ENCODE measurements around the gene ANKRD44.

ANKRD44 gene

DNA sequence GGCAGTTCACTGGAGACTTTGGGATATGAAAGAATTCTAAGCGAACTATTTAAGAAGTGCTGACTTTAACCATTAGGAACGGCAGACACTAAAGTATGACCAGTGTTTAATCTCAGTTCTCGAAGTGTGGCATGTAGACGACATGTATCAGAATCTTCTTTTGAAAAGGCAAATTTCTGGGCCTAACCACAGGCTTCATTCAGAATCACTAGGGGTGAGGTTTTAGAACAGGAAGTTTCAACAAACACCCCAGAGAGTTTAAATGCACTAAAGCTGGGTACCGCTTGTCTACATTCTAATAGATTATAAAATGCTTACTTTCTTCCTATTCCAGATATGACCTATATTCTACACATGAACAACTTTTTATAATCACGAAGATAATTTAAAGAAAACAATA lies 180.3 kb downstream of the ANKRD44 start:
- Histone ChIP-seq H3K36me3 (replicated peaks) (no peaks in the 10 kb centered on the region), H3K4me3 (ENCODE audit: low read depth, low read length) (no peak overlapping the region), H3K27me3 (replicated peaks) (no peaks in the 10 kb centered on the region), H3K27ac (no peak overlapping the region)
- no peak for DNase-seq
- in situ Hi-C loops (cut with HindIII; ENCODE audit: low pct_ligation_motif_present, low sequenced_read_pairs): no loop called here
- TF ChIP-seq, protein P1, sequence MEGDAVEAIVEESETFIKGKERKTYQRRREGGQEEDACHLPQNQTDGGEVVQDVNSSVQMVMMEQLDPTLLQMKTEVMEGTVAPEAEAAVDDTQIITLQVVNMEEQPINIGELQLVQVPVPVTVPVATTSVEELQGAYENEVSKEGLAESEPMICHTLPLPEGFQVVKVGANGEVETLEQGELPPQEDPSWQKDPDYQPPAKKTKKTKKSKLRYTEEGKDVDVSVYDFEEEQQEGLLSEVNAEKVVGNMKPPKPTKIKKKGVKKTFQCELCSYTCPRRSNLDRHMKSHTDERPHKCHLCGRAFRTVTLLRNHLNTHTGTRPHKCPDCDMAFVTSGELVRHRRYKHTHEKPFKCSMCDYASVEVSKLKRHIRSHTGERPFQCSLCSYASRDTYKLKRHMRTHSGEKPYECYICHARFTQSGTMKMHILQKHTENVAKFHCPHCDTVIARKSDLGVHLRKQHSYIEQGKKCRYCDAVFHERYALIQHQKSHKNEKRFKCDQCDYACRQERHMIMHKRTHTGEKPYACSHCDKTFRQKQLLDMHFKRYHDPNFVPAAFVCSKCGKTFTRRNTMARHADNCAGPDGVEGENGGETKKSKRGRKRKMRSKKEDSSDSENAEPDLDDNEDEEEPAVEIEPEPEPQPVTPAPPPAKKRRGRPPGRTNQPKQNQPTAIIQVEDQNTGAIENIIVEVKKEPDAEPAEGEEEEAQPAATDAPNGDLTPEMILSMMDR (IDR thresholded peaks at IDR 0.05; ENCODE audit: low read depth, low read length, missing control alignments): no peak

DNA sequence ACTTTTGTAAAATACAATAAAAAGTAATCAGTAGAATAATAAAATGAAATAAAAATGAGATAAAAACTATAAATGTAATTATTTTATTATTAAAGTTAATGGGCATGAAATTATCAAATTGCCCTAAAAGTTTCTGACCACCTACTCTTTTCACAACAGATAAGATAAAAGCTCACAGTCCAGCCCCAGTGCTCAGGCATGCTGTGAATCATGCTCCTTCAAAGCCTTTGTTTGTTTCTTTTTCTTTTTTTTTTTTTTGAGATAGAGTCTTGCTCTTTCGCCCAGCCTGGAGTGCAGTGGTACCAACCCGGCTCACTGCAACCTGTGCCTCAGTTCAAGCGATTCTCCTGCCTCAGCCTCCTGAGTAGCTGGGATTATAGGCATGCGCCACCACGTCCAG lies 181.7 kb downstream of the ANKRD44 start:
- no peaks in the 10 kb centered on the region for H3K27me3 ChIP-seq (replicated peaks)
- DNase-seq: no peak
- TF ChIP-seq, protein P1 (IDR thresholded peaks at IDR 0.05; ENCODE audit: low read depth, low read length, missing control alignments): no peak
- no peak overlapping the region for H3K4me3 ChIP-seq (ENCODE audit: low read depth, low read length)
- H3K27ac ChIP-seq: no peak overlapping the region
- in situ Hi-C loops (cut with HindIII; ENCODE audit: low pct_ligation_motif_present, low sequenced_read_pairs): no loop called here
- H3K36me3 ChIP-seq (replicated peaks): no peaks in the 10 kb centered on the region

DNA sequence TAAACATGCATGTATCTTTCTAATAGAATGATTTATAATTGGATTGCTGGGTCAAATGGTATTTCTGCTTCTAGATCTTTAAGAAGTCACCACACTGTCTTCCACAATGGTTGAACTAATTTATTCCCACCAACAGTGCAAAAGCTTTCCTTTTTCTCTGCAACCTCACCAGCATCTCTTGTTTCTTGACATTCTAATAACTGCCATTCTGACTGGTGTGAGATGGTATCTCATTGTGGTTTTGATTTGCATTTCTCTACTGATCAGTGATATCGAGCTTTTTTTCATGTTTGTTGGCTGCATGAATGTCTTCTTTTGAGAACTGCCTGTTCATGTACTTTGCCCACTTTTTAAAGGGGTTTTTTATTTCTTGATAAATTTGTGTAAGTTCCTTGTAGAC lies 182.5 kb downstream of the ANKRD44 start:
- H3K36me3 ChIP-seq (replicated peaks): no peaks in the 10 kb centered on the region
- no peak for DNase-seq
- H3K27ac ChIP-seq: no peak overlapping the region
- no peaks in the 10 kb centered on the region for H3K27me3 ChIP-seq (replicated peaks)
- no peak overlapping the region for H3K4me3 ChIP-seq (ENCODE audit: low read depth, low read length)
- in situ Hi-C loops (cut with HindIII; ENCODE audit: low pct_ligation_motif_present, low sequenced_read_pairs): no loop called here
- TF ChIP-seq, protein P1 (IDR thresholded peaks at IDR 0.05; ENCODE audit: low read depth, low read length, missing control alignments): no peak

DNA sequence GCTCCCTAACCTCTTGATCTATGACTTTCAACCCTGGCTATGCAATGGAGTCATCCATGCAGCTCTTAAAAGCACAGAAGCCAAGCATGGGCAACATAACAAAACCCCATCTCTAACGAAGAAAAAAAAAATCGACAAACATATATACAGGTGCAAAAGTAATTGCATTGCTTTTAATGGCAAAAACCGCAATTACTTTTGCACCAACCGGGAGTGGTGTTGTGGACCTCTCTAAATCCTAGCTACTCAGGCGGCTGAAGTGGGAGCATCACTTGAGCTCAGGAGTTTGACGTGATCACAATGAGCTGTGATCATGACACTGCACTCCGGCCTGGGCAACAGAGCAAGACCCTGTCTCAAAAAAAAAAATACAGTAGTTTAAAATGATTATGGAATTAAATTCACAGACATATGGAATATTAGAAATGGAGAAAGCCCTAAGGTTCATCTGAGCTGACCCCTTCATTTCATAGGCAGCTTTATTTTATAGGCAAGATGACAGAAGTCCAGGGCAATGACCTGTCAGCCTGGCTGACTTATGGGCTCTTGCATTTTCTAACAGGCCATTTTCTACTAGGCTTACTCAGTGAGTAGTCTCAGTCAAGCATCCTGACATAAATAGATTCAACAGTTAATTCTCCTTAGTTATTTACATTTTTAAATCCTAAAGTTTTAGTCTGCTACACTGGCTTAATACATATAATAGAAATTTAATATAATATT lies 183.8 kb downstream of the ANKRD44 start:
- TF ChIP-seq, protein P1 (IDR thresholded peaks at IDR 0.05; ENCODE audit: low read depth, low read length, missing control alignments): no peak
- H3K27me3 ChIP-seq (replicated peaks): no peaks in the 10 kb centered on the region
- no peak overlapping the region for H3K4me3 ChIP-seq (ENCODE audit: low read depth, low read length)
- no peaks in the 10 kb centered on the region for H3K36me3 ChIP-seq (replicated peaks)
- in situ Hi-C loops (cut with HindIII; ENCODE audit: low pct_ligation_motif_present, low sequenced_read_pairs): no loop called here
- H3K27ac ChIP-seq: no peak overlapping the region
- no peak for DNase-seq

DNA sequence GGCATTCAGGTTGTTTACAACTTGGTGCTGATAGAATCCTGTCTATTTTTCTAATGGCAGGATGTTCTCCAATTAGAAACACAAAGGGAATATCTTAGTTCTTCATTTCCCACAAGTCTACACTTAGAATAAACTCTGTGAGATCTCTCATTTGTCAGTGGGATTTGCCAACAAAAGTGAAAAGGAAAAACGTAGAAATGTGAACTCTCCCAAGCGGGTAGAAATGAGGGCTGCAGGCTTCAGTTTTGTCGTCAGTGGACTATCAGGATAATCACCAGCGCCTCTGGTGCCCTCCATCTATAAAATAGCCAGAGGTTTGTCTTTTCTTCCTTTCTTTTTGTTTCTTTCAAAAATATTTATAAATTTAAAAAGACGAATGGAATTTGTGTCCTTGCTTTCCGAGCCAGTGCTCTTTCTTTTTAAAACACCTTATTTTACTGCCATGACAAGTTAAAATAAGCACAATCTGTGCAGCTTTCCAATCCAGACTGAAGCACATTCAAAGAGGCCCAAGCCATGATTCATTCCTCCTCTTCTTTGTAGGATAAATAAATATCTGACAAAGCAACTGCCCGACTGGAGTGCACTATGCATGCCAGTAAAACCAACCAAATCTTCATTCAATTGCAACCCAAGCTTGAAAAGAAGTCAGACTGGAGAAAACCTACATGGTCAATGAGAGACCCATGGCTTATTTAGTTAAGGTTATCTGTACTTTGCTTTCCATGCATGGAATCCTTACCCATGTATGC lies 185.8 kb downstream of the ANKRD44 start:
- in situ Hi-C loops (cut with HindIII; ENCODE audit: low pct_ligation_motif_present, low sequenced_read_pairs): no loop called here
- Histone ChIP-seq H3K27ac (no peak overlapping the region), H3K36me3 (replicated peaks) (no peaks in the 10 kb centered on the region), H3K4me3 (ENCODE audit: low read depth, low read length) (no peak overlapping the region), H3K27me3 (replicated peaks) (no peaks in the 10 kb centered on the region)
- DNase-seq: peak; percentile 44
- TF ChIP-seq, protein P1 (IDR thresholded peaks at IDR 0.05; ENCODE audit: low read depth, low read length, missing control alignments): no peak

Data from brain microvascular endothelial cell (primary cell).